HG03520 (cell line): Measurements from ENCODE around the gene C4BPA.

Source experiments
- ATAC-seq: cut with Tn5 transposase; IDR thresholded peaks from one replicate; pipeline ENCODE4 v1.9.1; 2021; ENCODE audit warnings: mild to moderate bottlenecking, moderate library complexity; ENCODE audit not compliant: unreplicated experiment

The C4BPA gene

GRCh38 chr1:207103892-207104373, at the start of gene C4BPA:
TSS of gene C4BPA (plus strand) at chr1:207104233. CDS start at chr1:207113026, 8,793 bp downstream.
- ATAC-seq, result no peak

- ATAC-seq, result no peak
Measured at GRCh38 chr1:207054491-207054890, 49.5 kb upstream of the C4BPA start.

GRCh38 chr1:207055386-207056001, 48.5 kb upstream of the C4BPA start:
- ATAC-seq, result no peak

GRCh38 chr1:207056673-207057072, 47.4 kb upstream of the C4BPA start:
- no peak for ATAC-seq

GRCh38 chr1:207058252-207058651, 45.8 kb upstream of the C4BPA start:
- ATAC-seq, result no peak

- no peak for ATAC-seq
Measured at GRCh38 chr1:207058878-207059867, 44.9 kb upstream of the C4BPA start.

- no peak for ATAC-seq
Measured at GRCh38 chr1:207059881-207060280, 44.2 kb upstream of the C4BPA start.

- no peak for ATAC-seq
Measured at GRCh38 chr1:207060596-207060995, 43.4 kb upstream of the C4BPA start.

- ATAC-seq, result no peak
Measured at GRCh38 chr1:207062058-207062457, 42.0 kb upstream of the C4BPA start.

- ATAC-seq, result no peak
Measured at GRCh38 chr1:207063014-207063413, 41.0 kb upstream of the C4BPA start.

- no peak for ATAC-seq
Measured at GRCh38 chr1:207064561-207064960, 39.5 kb upstream of the C4BPA start.

GRCh38 chr1:207067185-207067584, 36.8 kb upstream of the C4BPA start:
- ATAC-seq, result no peak

GRCh38 chr1:207067665-207068064, 36.4 kb upstream of the C4BPA start:
- ATAC-seq, result no peak

GRCh38 chr1:207069061-207069460, 35.0 kb upstream of the C4BPA start:
- ATAC-seq, result no peak

GRCh38 chr1:207069858-207070506, 34.1 kb upstream of the C4BPA start:
- ATAC-seq, result no peak

GRCh38 chr1:207070811-207071210, 33.2 kb upstream of the C4BPA start:
- ATAC-seq, result no peak

GRCh38 chr1:207071426-207071825, 32.6 kb upstream of the C4BPA start:
- no peak for ATAC-seq

- ATAC-seq, result no peak
Measured at GRCh38 chr1:207072233-207072632, 31.8 kb upstream of the C4BPA start.

GRCh38 chr1:207073906-207074820, 29.9 kb upstream of the C4BPA start:
- ATAC-seq, result no peak

GRCh38 chr1:207076181-207076955, 27.7 kb upstream of the C4BPA start:
- no peak for ATAC-seq
